HepG2 (cell line): Measurements from ENCODE around the gene RNPEPL1. TPM values are rescaled to one million over a fixed set of nuclear protein-coding genes. Genes with fewer than 3 reads are reported as not detected.

Experiments used
- BCL6 ChIP-seq: IDR thresholded peaks from 2 replicates; pipeline ENCODE4 v1.6.1; 2016; ENCODE audit warnings: missing genetic modification reagents, missing compliant biosample characterization
- CEBPB ChIP-seq: IDR thresholded peaks from 2 replicates; pipeline ENCODE4 v1.6.1; 2011; ENCODE audit warnings: low read depth, low read length, improper control_type of control experiment, borderline replicate concordance
- GATAD2A ChIP-seq: IDR thresholded peaks from 2 replicates; pipeline ENCODE4 v1.6.1; 2016
- HNRNPH1 ChIP-seq: fragments of 200-400 bp; formaldehyde crosslinking; optimal IDR thresholded peaks from 2 replicates; pipeline ENCODE3; 2017; ENCODE audit warnings: mild to moderate bottlenecking, low read depth, low read length
- REL ChIP-seq: sonication (generic); formaldehyde crosslinking; conservative IDR thresholded peaks from 2 replicates; pipeline ENCODE4 v1.8.0; 2022; ENCODE audit warnings: mild to moderate bottlenecking, missing genetic modification reagents, moderate library complexity
- SMC3 ChIP-seq: IDR thresholded peaks from 2 replicates; pipeline ENCODE4 v1.6.1; 2011; ENCODE audit warnings: low read length, improper control_type of control experiment
- U2AF2 ChIP-seq: fragments of 200-400 bp; formaldehyde crosslinking; IDR thresholded peaks from 2 replicates; pipeline ENCODE4 v1.6.1; 2017; ENCODE audit warnings: low read depth, mild to moderate bottlenecking, low read length
- ZBTB21 ChIP-seq: sonication (generic); formaldehyde crosslinking; IDR thresholded peaks from 2 replicates; pipeline ENCODE4 v1.4.0; 2020; ENCODE audit warnings: missing genetic modification reagents
- ZBTB38 ChIP-seq: sonication (generic); formaldehyde crosslinking; IDR thresholded peaks from 2 replicates; pipeline ENCODE4 v1.5.1; 2020; ENCODE audit warnings: mild to moderate bottlenecking, missing genetic modification reagents
- ZNF431 ChIP-seq: sonication (generic); formaldehyde crosslinking; IDR thresholded peaks from 2 replicates; pipeline ENCODE4 v1.9.0; 2022; ENCODE audit warnings: missing genetic modification reagents, low read depth, mild to moderate bottlenecking, borderline replicate concordance
- ZNF451 ChIP-seq: sonication (generic); formaldehyde crosslinking; IDR thresholded peaks from 2 replicates; pipeline ENCODE4 v1.5.0; 2020; ENCODE audit warnings: mild to moderate bottlenecking, missing genetic modification reagents
- ZNF564 ChIP-seq: sonication (generic); formaldehyde crosslinking; IDR thresholded peaks from 2 replicates; pipeline ENCODE4 v1.8.1; 2023; ENCODE audit warnings: mild to moderate bottlenecking, missing genetic modification reagents
- ZNF619 ChIP-seq: sonication (generic); formaldehyde crosslinking; IDR thresholded peaks from 2 replicates; pipeline ENCODE4 v1.4.0; 2020; ENCODE audit warnings: mild to moderate bottlenecking, missing genetic modification reagents
- polyA plus RNA-seq, 8 experiments: library from polyadenylated mRNA; depleted of rRNA in 3 of 8; stranded (reverse) in 7 of 8; unstranded in 1 of 8; fragments of >200 nt; fragmentation: Illumina TruSeq in 4 of 8; extraction: Trizol in 4 of 8; gene quantifications; 2 replicates each; pipeline versions ENCODE4 v1.2.1 to v1.2.3, GENCODE V29; 2011 to 2016; ENCODE audit warnings: low read depth in 4 of 8, missing spikeins in 1 of 8, mixed read lengths in 1 of 8; ENCODE audit not compliant: insufficient read depth in 1 of 8
- total RNA-seq, 5 experiments: library from RNA; depleted of rRNA; stranded (reverse); fragments of >200 nt; fragmentation: Illumina TruSeq; extraction: Trizol; gene quantifications; 2 replicates each; pipeline ENCODE4 v1.2.3, GENCODE V29; 2016; ENCODE audit warnings: low read depth in 1 of 5
- TF ChIP-seq, protein P1 (sequence below): IDR thresholded peaks from 2 replicates; pipeline ENCODE4 v1.6.1; 2016
- TF ChIP-seq, protein P2 (sequence below): sonication (generic); formaldehyde crosslinking; IDR thresholded peaks from 2 replicates; pipeline ENCODE4 v1.5.1; 2020; ENCODE audit warnings: mild to moderate bottlenecking, missing genetic modification reagents
- TF ChIP-seq, protein P3 (sequence below): sonication (generic); formaldehyde crosslinking; IDR thresholded peaks from 2 replicates; pipeline ENCODE4 v1.8.1; 2023; ENCODE audit warnings: mild to moderate bottlenecking, missing genetic modification reagents
- TF ChIP-seq, protein P4 (sequence below): sonication (generic); formaldehyde crosslinking; IDR thresholded peaks from 2 replicates; pipeline ENCODE4 v1.9.0; 2021; ENCODE audit warnings: mild to moderate bottlenecking, missing genetic modification reagents

Gene RNPEPL1
- total and polyA plus RNA-seq, 2 of the 13 experiments (the other 11 are each of a cell fraction or from before 2014, with no cell fraction given): 13.0 to 18.0 TPM

DNA sequence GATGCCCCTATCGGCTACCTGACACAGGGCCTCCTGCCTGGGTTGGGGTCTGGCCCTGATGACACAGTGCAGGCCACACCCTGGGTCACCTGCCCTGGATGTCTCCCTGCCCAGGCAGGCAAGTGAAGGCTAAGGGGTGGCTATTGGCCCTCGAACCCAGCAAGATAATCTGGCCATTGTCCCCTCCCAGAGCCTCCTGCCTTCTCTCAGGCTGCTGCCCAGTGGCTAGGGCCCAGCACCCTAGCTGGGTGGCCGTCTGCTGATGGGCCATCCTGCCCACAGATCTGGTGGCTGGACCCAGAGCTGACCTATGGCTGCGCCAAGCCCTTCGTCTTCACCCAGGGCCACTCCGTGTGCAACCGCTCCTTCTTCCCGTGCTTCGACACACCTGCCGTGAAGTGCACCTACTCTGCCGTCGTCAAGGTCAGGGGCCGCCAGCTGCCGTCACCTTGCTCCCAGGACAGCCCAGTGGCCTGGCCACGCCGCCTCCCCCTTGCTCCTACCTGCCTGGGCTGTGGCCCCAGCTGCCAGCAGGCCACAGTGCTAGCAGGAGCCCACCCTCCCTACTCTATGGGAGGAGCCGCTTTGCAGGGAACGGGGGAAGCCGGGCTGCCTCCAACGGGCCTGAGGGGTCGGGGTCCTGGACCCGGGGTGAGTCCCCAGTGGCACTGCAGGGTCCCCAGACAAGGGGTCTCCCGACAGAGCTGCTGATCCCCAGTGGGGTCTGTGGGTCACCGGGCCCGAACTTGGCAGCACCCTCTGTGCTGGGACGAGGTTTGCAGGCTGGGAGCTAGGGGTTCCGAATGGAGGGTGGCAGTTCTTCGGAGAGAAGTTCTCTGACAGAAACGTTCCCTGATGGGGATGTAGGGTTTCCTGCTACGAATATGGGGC is 4.1 kb downstream of the RNPEPL1 start (continued):
- TF ChIP-seq, protein P1, sequence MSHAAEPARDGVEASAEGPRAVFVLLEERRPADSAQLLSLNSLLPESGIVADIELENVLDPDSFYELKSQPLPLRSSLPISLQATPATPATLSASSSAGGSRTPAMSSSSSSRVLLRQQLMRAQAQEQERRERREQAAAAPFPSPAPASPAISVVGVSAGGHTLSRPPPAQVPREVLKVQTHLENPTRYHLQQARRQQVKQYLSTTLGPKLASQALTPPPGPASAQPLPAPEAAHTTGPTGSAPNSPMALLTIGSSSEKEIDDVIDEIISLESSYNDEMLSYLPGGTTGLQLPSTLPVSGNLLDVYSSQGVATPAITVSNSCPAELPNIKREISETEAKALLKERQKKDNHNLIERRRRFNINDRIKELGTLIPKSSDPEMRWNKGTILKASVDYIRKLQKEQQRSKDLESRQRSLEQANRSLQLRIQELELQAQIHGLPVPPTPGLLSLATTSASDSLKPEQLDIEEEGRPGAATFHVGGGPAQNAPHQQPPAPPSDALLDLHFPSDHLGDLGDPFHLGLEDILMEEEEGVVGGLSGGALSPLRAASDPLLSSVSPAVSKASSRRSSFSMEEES: no peak
- TF ChIP-seq GATAD2A (CRISPR knock-in tag) (no peak), CEBPB (no peak), REL (CRISPR knock-in tag) (no peak), ZNF431 (CRISPR knock-in tag) (no peak), SMC3 (no peak), ZNF564 (CRISPR knock-in tag) (no peak), ZNF451 (CRISPR knock-in tag) (no peak), HNRNPH1 (no peak), U2AF2 (no peak), ZNF619 (CRISPR knock-in tag) (no peak), ZBTB21 (CRISPR knock-in tag) (no peak), ZBTB38 (CRISPR knock-in tag) (peak; percentile 57; the same call in 1 of the 2 replicates), BCL6 (no peak)
- TF ChIP-seq, protein P2, sequence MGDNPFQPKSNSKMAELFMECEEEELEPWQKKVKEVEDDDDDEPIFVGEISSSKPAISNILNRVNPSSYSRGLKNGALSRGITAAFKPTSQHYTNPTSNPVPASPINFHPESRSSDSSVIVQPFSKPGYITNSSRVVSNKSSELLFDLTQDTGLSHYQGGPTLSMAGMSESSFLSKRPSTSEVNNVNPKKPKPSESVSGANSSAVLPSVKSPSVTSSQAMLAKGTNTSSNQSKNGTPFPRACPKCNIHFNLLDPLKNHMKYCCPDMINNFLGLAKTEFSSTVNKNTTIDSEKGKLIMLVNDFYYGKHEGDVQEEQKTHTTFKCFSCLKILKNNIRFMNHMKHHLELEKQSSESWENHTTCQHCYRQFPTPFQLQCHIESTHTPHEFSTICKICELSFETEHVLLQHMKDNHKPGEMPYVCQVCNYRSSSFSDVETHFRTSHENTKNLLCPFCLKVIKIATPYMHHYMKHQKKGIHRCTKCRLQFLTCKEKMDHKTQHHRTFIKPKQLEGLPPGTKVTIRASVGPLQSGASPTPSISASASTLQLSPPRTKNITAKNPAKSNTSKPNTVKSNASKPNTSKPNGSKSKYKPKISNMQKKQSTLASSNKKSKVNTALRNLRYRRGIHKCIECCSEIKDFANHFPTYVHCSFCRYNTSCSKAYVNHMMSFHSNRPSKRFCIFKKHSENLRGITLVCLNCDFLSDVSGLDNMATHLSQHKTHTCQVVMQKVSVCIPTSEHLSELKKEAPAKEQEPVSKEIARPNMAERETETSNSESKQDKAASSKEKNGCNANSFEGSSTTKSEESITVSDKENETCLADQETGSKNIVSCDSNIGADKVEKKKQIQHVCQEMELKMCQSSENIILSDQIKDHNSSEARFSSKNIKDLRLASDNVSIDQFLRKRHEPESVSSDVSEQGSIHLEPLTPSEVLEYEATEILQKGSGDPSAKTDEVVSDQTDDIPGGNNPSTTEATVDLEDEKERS (CRISPR knock-in tag): no peak
- TF ChIP-seq, protein P3, sequence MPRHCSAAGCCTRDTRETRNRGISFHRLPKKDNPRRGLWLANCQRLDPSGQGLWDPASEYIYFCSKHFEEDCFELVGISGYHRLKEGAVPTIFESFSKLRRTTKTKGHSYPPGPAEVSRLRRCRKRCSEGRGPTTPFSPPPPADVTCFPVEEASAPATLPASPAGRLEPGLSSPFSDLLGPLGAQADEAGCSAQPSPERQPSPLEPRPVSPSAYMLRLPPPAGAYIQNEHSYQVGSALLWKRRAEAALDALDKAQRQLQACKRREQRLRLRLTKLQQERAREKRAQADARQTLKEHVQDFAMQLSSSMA (CRISPR knock-in tag): no peak
- TF ChIP-seq, protein P4, sequence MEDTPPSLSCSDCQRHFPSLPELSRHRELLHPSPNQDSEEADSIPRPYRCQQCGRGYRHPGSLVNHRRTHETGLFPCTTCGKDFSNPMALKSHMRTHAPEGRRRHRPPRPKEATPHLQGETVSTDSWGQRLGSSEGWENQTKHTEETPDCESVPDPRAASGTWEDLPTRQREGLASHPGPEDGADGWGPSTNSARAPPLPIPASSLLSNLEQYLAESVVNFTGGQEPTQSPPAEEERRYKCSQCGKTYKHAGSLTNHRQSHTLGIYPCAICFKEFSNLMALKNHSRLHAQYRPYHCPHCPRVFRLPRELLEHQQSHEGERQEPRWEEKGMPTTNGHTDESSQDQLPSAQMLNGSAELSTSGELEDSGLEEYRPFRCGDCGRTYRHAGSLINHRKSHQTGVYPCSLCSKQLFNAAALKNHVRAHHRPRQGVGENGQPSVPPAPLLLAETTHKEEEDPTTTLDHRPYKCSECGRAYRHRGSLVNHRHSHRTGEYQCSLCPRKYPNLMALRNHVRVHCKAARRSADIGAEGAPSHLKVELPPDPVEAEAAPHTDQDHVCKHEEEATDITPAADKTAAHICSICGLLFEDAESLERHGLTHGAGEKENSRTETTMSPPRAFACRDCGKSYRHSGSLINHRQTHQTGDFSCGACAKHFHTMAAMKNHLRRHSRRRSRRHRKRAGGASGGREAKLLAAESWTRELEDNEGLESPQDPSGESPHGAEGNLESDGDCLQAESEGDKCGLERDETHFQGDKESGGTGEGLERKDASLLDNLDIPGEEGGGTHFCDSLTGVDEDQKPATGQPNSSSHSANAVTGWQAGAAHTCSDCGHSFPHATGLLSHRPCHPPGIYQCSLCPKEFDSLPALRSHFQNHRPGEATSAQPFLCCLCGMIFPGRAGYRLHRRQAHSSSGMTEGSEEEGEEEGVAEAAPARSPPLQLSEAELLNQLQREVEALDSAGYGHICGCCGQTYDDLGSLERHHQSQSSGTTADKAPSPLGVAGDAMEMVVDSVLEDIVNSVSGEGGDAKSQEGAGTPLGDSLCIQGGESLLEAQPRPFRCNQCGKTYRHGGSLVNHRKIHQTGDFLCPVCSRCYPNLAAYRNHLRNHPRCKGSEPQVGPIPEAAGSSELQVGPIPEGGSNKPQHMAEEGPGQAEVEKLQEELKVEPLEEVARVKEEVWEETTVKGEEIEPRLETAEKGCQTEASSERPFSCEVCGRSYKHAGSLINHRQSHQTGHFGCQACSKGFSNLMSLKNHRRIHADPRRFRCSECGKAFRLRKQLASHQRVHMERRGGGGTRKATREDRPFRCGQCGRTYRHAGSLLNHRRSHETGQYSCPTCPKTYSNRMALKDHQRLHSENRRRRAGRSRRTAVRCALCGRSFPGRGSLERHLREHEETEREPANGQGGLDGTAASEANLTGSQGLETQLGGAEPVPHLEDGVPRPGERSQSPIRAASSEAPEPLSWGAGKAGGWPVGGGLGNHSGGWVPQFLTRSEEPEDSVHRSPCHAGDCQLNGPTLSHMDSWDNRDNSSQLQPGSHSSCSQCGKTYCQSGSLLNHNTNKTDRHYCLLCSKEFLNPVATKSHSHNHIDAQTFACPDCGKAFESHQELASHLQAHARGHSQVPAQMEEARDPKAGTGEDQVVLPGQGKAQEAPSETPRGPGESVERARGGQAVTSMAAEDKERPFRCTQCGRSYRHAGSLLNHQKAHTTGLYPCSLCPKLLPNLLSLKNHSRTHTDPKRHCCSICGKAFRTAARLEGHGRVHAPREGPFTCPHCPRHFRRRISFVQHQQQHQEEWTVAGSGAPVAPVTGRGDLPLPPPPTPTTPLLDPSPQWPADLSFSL: no peak
- TF ChIP-seq, all 625 proteins: peak for 8
